ENCODE results near the gene TJP1. TPM values are rescaled to one million over a fixed set of nuclear protein-coding genes. Genes with fewer than 3 reads are reported as not detected.

The TJP1 gene
- total RNA-seq, 1 donor: 86.9 TPM

GRCh38 chr15:29686445-29687203 is 135.6 kb downstream of the TJP1 start:
- H4K20me1 ChIP-seq (ENCODE audit: insufficient read depth, low read length): no peaks in the 10 kb centered on the region

GRCh38 chr15:29686079-29686425 is 136.2 kb downstream of the TJP1 start:
- H3K4me1 ChIP-seq (ENCODE audit: insufficient read depth, low read length): peaks cover 11% of the 10 kb centered on the region
- TF ChIP-seq, protein P1, sequence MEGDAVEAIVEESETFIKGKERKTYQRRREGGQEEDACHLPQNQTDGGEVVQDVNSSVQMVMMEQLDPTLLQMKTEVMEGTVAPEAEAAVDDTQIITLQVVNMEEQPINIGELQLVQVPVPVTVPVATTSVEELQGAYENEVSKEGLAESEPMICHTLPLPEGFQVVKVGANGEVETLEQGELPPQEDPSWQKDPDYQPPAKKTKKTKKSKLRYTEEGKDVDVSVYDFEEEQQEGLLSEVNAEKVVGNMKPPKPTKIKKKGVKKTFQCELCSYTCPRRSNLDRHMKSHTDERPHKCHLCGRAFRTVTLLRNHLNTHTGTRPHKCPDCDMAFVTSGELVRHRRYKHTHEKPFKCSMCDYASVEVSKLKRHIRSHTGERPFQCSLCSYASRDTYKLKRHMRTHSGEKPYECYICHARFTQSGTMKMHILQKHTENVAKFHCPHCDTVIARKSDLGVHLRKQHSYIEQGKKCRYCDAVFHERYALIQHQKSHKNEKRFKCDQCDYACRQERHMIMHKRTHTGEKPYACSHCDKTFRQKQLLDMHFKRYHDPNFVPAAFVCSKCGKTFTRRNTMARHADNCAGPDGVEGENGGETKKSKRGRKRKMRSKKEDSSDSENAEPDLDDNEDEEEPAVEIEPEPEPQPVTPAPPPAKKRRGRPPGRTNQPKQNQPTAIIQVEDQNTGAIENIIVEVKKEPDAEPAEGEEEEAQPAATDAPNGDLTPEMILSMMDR (IDR thresholded peaks at IDR 0.05; ENCODE audit: extremely low read depth, low read depth, low read length): no peak
- DNase-seq (ENCODE audit: insufficient read length, low spot score, missing footprints): no peak
- H3K4me3 ChIP-seq (ENCODE audit: insufficient read depth, low read length): no peak overlapping the region
- H3K27ac ChIP-seq (ENCODE audit: low read depth, low read length): no peak overlapping the region
- peak overlapping the region; percentile 7 for H3K4me2 ChIP-seq (ENCODE audit: insufficient read depth, low read length)
- no peaks in the 10 kb centered on the region for H3K27me3 ChIP-seq (ENCODE audit: insufficient read depth, low read length)
- H3K9me3 ChIP-seq (ENCODE audit: low read depth, low read length): no peaks in the 10 kb centered on the region
- no peak overlapping the region for H2AFZ ChIP-seq (ENCODE audit: low read length)
- no peaks in the 10 kb centered on the region for H3K79me2 ChIP-seq (ENCODE audit: insufficient read depth, low read length)
- H3K36me3 ChIP-seq (ENCODE audit: insufficient read depth, low read length): no peaks in the 10 kb centered on the region
- H4K20me1 ChIP-seq (ENCODE audit: insufficient read depth, low read length): no peaks in the 10 kb centered on the region

More at GRCh38 chr15:29686445-29687203, 135.6 kb downstream of the TJP1 start:
- no peak overlapping the region for H3K4me2 ChIP-seq (ENCODE audit: insufficient read depth, low read length)
- DNase-seq (ENCODE audit: insufficient read length, low spot score, missing footprints): no peak
- no peaks in the 10 kb centered on the region for H3K9me3 ChIP-seq (ENCODE audit: low read depth, low read length)
- H3K4me1 ChIP-seq (ENCODE audit: insufficient read depth, low read length): peaks cover 15% of the 10 kb centered on the region
- H3K27ac ChIP-seq (ENCODE audit: low read depth, low read length): no peak overlapping the region
- no peaks in the 10 kb centered on the region for H3K79me2 ChIP-seq (ENCODE audit: insufficient read depth, low read length)
- H3K27me3 ChIP-seq (ENCODE audit: insufficient read depth, low read length): no peaks in the 10 kb centered on the region
- TF ChIP-seq, protein P1 (IDR thresholded peaks at IDR 0.05; ENCODE audit: extremely low read depth, low read depth, low read length): no peak
- H2AFZ ChIP-seq (ENCODE audit: low read length): no peak overlapping the region
- H3K36me3 ChIP-seq (ENCODE audit: insufficient read depth, low read length): no peaks in the 10 kb centered on the region
- no peak overlapping the region for H3K4me3 ChIP-seq (ENCODE audit: insufficient read depth, low read length)

DNA sequence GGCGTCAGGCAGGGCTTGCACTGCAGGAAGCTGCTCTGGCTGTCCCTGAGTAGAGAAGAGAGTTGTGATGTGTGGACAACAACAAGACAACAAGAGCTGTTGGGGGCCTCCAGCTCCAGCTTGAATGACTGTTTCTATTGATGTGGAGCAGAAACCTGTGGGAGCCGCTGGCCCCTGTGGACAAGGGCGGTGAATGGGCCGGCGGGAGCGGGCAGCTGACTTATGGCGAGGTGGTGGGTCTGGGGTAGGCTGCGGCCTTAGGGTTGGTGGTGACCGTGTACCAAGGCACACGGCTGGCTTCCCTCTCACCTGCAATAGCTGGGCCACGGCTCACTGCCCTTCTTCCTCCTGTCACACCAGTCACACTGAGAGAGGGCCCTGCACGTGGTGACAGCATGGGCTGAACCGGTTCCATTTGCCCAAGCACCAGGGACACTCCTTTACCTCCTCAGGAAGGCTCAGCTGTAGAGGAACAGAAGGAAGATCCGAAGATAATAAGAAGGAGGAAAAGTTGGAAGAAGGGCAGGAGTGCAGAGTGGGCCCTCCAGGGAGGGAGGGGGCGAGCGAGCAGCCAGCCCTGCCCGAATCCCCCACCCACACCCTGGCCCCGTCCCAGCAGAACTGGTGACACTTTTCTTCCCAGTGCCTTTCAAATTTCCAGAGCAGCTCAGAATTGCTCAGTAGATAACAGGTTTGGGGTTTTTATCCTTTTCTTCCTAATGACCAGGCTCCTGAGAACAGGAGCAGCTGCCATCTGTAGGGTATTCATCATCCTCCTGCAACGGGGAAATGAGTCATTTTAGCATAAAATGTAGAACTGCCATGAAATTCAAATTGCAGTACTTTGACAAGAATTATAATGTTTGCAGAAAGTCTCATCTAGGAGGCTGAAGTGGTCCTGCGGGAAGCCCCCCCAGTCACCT is 136.9 kb downstream of the TJP1 start:
- TF ChIP-seq, protein P1 (IDR thresholded peaks at IDR 0.05; ENCODE audit: extremely low read depth, low read depth, low read length): no peak
- Histone ChIP-seq H3K4me2 (ENCODE audit: insufficient read depth, low read length) (peak overlapping the region; percentile 7), H3K4me1 (ENCODE audit: insufficient read depth, low read length) (peaks cover 10% of the 10 kb centered on the region), H3K9me3 (ENCODE audit: low read depth, low read length) (no peaks in the 10 kb centered on the region), H3K27ac (ENCODE audit: low read depth, low read length) (no peak overlapping the region), H3K4me3 (ENCODE audit: insufficient read depth, low read length) (no peak overlapping the region), H3K36me3 (ENCODE audit: insufficient read depth, low read length) (no peaks in the 10 kb centered on the region), H2AFZ (ENCODE audit: low read length) (no peak overlapping the region), H4K20me1 (ENCODE audit: insufficient read depth, low read length) (no peaks in the 10 kb centered on the region), H3K79me2 (ENCODE audit: insufficient read depth, low read length) (no peaks in the 10 kb centered on the region), H3K27me3 (ENCODE audit: insufficient read depth, low read length) (no peaks in the 10 kb centered on the region)
- DNase-seq (ENCODE audit: insufficient read length, low spot score, missing footprints): peak; percentile 95

DNA sequence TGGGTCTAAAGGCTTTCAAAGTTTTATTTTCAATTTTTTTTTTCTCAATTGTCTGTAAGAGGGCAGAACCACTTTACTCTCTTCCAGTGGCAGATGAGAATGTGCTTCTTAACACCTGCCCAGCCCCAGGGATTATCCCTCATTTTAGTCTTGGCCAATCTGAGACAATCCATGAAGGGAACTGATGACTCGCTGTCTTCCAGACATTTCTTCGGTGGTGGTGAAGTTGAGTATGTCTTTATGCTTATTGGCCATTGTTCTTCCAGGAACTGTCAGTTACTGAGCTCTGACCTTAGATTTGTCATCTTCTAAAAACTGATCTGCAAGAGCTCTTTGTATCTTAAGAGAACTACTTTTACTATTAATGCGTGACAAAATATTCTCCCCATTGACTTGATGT is 139.5 kb downstream of the TJP1 start:
- no peak overlapping the region for H2AFZ ChIP-seq (ENCODE audit: low read length)
- TF ChIP-seq, protein P1 (IDR thresholded peaks at IDR 0.05; ENCODE audit: extremely low read depth, low read depth, low read length): no peak
- no peaks in the 10 kb centered on the region for H3K27me3 ChIP-seq (ENCODE audit: insufficient read depth, low read length)
- peak; percentile 88 for DNase-seq (ENCODE audit: insufficient read length, low spot score, missing footprints)
- no peak overlapping the region for H3K4me2 ChIP-seq (ENCODE audit: insufficient read depth, low read length)
- H3K4me3 ChIP-seq (ENCODE audit: insufficient read depth, low read length): no peak overlapping the region
- H4K20me1 ChIP-seq (ENCODE audit: insufficient read depth, low read length): no peaks in the 10 kb centered on the region
- no peaks in the 10 kb centered on the region for H3K36me3 ChIP-seq (ENCODE audit: insufficient read depth, low read length)
- no peak overlapping the region for H3K27ac ChIP-seq (ENCODE audit: low read depth, low read length)
- H3K4me1 ChIP-seq (ENCODE audit: insufficient read depth, low read length): peaks cover 10% of the 10 kb centered on the region
- H3K9me3 ChIP-seq (ENCODE audit: low read depth, low read length): no peaks in the 10 kb centered on the region
- H3K79me2 ChIP-seq (ENCODE audit: insufficient read depth, low read length): no peaks in the 10 kb centered on the region

All from osteoblast (primary cell).